Common myeloid progenitor, CD34-positive (primary cell): ENCODE measurements around the gene RNF168.

Experiments used
- CTCF ChIA-PET: fragments of 350-600 bp; sonication (Branson Sonifier 250); formaldehyde crosslinking; loops from one replicate; lab custom pipeline; 2021; ENCODE audit warnings: antibody characterized with exemption; lab: Charles Lee
- POLR2A ChIA-PET: fragments of 350-600 bp; sonication (Branson Sonifier 250); formaldehyde crosslinking; loops from one replicate; lab custom pipeline; 2021; ENCODE audit warnings: antibody characterized with exemption; lab: Charles Lee
- DNase-seq, 3 donors: peaks; one replicate each; pipeline versions ENCODE4 v3.0.0 to v3.0.0-alpha.2; 2013
- H3K27ac ChIP-seq, 2 experiments: 1 replicate in 1 of 2; 2 replicates in 1 of 2; pipeline ENCODE4 v1.7.0; 2013; ENCODE audit warnings: inconsistent platforms in 2 of 2, low read length in 2 of 2, mild to moderate bottlenecking in 2 of 2, low read depth in 1 of 2, moderate library complexity in 1 of 2; ENCODE audit not compliant: severe bottlenecking in 2 of 2, insufficient read depth in 1 of 2, poor library complexity in 1 of 2
- H3K27me3 ChIP-seq, 5 experiments: replicated peaks in 2 of 5; 1 replicate in 3 of 5; 2 replicates in 2 of 5; pipeline versions ENCODE4 v1.6.1 to v1.7.0; 2013; ENCODE audit warnings: low read length in 4 of 5, mild to moderate bottlenecking in 2 of 5, moderate library complexity in 2 of 5, inconsistent platforms in 1 of 5; ENCODE audit not compliant: insufficient read depth in 5 of 5, control insufficient read depth in 4 of 5
- H3K36me3 ChIP-seq, 4 experiments: 1 replicate in 2 of 4; 2 replicates in 2 of 4; pipeline versions ENCODE4 v1.6.1 to v1.7.0; 2013; ENCODE audit warnings: low read length in 3 of 4, control low read depth in 1 of 4, mild to moderate bottlenecking in 1 of 4; ENCODE audit not compliant: control insufficient read depth in 4 of 4, insufficient read depth in 4 of 4
- H3K4me1 ChIP-seq, 4 experiments: 1 replicate in 3 of 4; 2 replicates in 1 of 4; pipeline versions ENCODE4 v1.6.1 to v1.7.1; 2013; ENCODE audit warnings: low read length in 3 of 4, mild to moderate bottlenecking in 3 of 4, control low read depth in 1 of 4, inconsistent platforms in 1 of 4, moderate library complexity in 1 of 4; ENCODE audit not compliant: control insufficient read depth in 4 of 4, insufficient read depth in 4 of 4; ENCODE audit errors: control extremely low read depth in 1 of 4
- H3K4me3 ChIP-seq, 7 experiments: 1 replicate in 4 of 7; 2 replicates in 3 of 7; pipeline versions ENCODE4 v1.5.1 to v1.7.0; 2013; ENCODE audit warnings: mild to moderate bottlenecking in 7 of 7, low read length in 6 of 7, moderate library complexity in 6 of 7, inconsistent platforms in 2 of 7, low read depth in 2 of 7, control low read depth in 1 of 7; ENCODE audit not compliant: insufficient read depth in 4 of 7, control insufficient read depth in 1 of 7; ENCODE audit errors: extremely low read depth in 1 of 7
- H3K9me3 ChIP-seq, 5 experiments: 1 replicate in 4 of 5; 2 replicates in 1 of 5; pipeline versions ENCODE4 v1.6.1 to v1.7.1; 2013; ENCODE audit warnings: low read length in 4 of 5, mild to moderate bottlenecking in 2 of 5, inconsistent platforms in 1 of 5, low read depth in 1 of 5, moderate library complexity in 1 of 5; ENCODE audit not compliant: control insufficient read depth in 4 of 5, insufficient read depth in 2 of 5; ENCODE audit errors: control extremely low read depth in 1 of 5
- WGBS: methylation state at CpG from one replicate; pipeline ENCODE4 v1.1.5; 2013; ENCODE audit not compliant: insufficient coverage; 5-methylcytosine and 5-hydroxymethylcytosine counted together

The RNF168 gene

GRCh38 chr3:196544491-196544992 is 41.0 kb upstream of the RNF168 start:
- H3K36me3 ChIP-seq: no peaks in the 10 kb centered on the region
- CTCF ChIA-PET: interaction anchor here (1.4 kb wide), 1 partner anchor 22 kb away, joined by 4 read pairs; no protein-coding TSS in a partner anchor
- POLR2A ChIA-PET: no interaction called here

GRCh38 chr3:196541684-196542445 is 38.3 kb upstream of the RNF168 start:
- CTCF ChIA-PET: interaction anchor here (1.1 kb wide), 1 partner anchor 13 kb away, joined by 4 read pairs; no protein-coding TSS in a partner anchor
- Histone ChIP-seq H3K27me3 (no peaks in the 10 kb centered on the region), H3K4me3 (no peak overlapping the region), H3K36me3 (no peaks in the 10 kb centered on the region), H3K9me3 (no peaks in the 10 kb centered on the region), H3K4me1 (peaks cover 0 to 4% (median 2%) of the 10 kb centered on the region in 4 experiments), H3K27ac (no peak overlapping the region)
- DNase-seq: no peak
- WGBS: no CpG with 5 or more reads among the region's 6 CpGs
- POLR2A ChIA-PET: no interaction called here

More at GRCh38 chr3:196544491-196544992, 41.0 kb upstream of the RNF168 start:
- DNase-seq: no peak
- no peaks in the 10 kb centered on the region for H3K27me3 ChIP-seq
- no peak overlapping the region for H3K4me3 ChIP-seq
- no peaks in the 10 kb centered on the region for H3K4me1 ChIP-seq
- no peak overlapping the region for H3K27ac ChIP-seq
- peaks cover 0 to 6% (median 6%) of the 10 kb centered on the region in 5 experiments for H3K9me3 ChIP-seq
- 100% methylated on average over 2 of the region's 2 CpGs for WGBS

GRCh38 chr3:196537319-196537984 is 33.9 kb upstream of the RNF168 start:
- Histone ChIP-seq H3K9me3 (no peaks in the 10 kb centered on the region), H3K27me3 (no peaks in the 10 kb centered on the region), H3K36me3 (no peaks in the 10 kb centered on the region), H3K4me3 (no peak overlapping the region), H3K4me1 (peaks cover 0 to 4% (median 2%) of the 10 kb centered on the region in 4 experiments), H3K27ac (no peak overlapping the region)
- DNase-seq: peak in 2 of 3 donors; percentile 51 to 55
- ChIA-PET POLR2A (no interaction called here), CTCF (interaction anchor here (0.7 to 2.8 kb wide), 4 partner anchors 14 to 66 kb away, joined by 3 to 14 read pairs (median 4); no protein-coding TSS in a partner anchor)
- 72% methylated on average over 6 of the region's 18 CpGs for WGBS

- Histone ChIP-seq H3K9me3 (no peaks in the 10 kb centered on the region), H3K4me1 (peaks cover 0 to 12% (median 7%) of the 10 kb centered on the region in 4 experiments), H3K27me3 (no peaks in the 10 kb centered on the region), H3K36me3 (no peaks in the 10 kb centered on the region), H3K4me3 (no peak overlapping the region), H3K27ac (no peak overlapping the region)
- DNase-seq: no peak
- CTCF ChIA-PET: interaction anchor here (0.6 kb wide), 1 partner anchor 45 kb away, joined by 3 read pairs; no protein-coding TSS in a partner anchor
- POLR2A ChIA-PET: no interaction called here
- WGBS: 90% methylated on average over 14 of the region's 14 CpGs
Measured at GRCh38 chr3:196533260-196533681, 29.7 kb upstream of the RNF168 start.

GRCh38 chr3:196531418-196531817 is 27.9 kb upstream of the RNF168 start:
- DNase-seq: no peak
- no peaks in the 10 kb centered on the region for H3K36me3 ChIP-seq
- CTCF ChIA-PET: interaction anchor here (1.0 to 3.1 kb wide), 2 partner anchors 24 to 45 kb away, joined by 3 to 20 read pairs; no protein-coding TSS in a partner anchor
- H3K4me1 ChIP-seq: peaks cover 0 to 8% (median 5%) of the 10 kb centered on the region in 4 experiments
- no peak overlapping the region for H3K4me3 ChIP-seq
- POLR2A ChIA-PET: no interaction called here
- no peaks in the 10 kb centered on the region for H3K9me3 ChIP-seq
- no peak overlapping the region for H3K27ac ChIP-seq
- no peaks in the 10 kb centered on the region for H3K27me3 ChIP-seq
- 100% methylated on average over 1 of the region's 4 CpGs for WGBS

- Histone ChIP-seq H3K27ac (peak overlapping the region; percentile 54 to 58), H3K4me1 (peaks cover 0 to 8% (median 5%) of the 10 kb centered on the region in 4 experiments), H3K27me3 (no peaks in the 10 kb centered on the region), H3K9me3 (no peaks in the 10 kb centered on the region), H3K4me3 (peak overlapping the region; percentile 22 to 87 (median 66)), H3K36me3 (no peaks in the 10 kb centered on the region)
- DNase-seq: peak; percentile 64 to 88 (median 80)
- ChIA-PET CTCF (interaction anchor here (0.6 to 3.1 kb wide), 23 partner anchors 9 to 216 kb away, joined by 3 to 20 read pairs (median 4); partner anchors contain the start of genes FBXO45, NRROS and WDR53), POLR2A (interaction anchor here (0.7 to 0.8 kb wide), 2 partner anchors 25 to 42 kb away, joined by 3 to 5 read pairs; no protein-coding TSS in a partner anchor)
- 2% methylated on average over 51 of the region's 52 CpGs for WGBS
Measured at GRCh38 chr3:196528639-196529233, 25.2 kb upstream of the RNF168 start.
